ENCODE data around the gene ARF3. TPM values are rescaled to one million over a fixed set of nuclear protein-coding genes. Genes with fewer than 3 reads are reported as not detected.

The ARF3 gene
- total RNA-seq, 1 donor = 73.5 TPM

Small RNA genes lying within 50 kb of the gene (small RNA-seq; reads per million reads assigned to genes)
- gene AC073610.1 (not detected), gene RNU6-600P (not detected), gene RNU6-940P (not detected)

Other genes starting within 250 kb of the ARF3 start
- gene CCNT1, start 240.8 kb downstream of the ARF3 start, total RNA-seq = 36.9 TPM
- gene ADCY6, start 168.4 kb downstream of the ARF3 start, total RNA-seq = 44.7 TPM
- gene CACNB3, start 139.0 kb downstream of the ARF3 start, total RNA-seq = 9.2 TPM
- gene DDX23, start 105.3 kb downstream of the ARF3 start, total RNA-seq = 58.7 TPM
- 1.9 TPM for gene RND1, start 91.6 kb downstream of the ARF3 start, total RNA-seq
- gene FKBP11, start 32.0 kb downstream of the ARF3 start, total RNA-seq = 8.6 TPM
- gene WNT10B, start 14.2 kb upstream of the ARF3 start, total RNA-seq = under 0.01 TPM
- gene WNT1, start 20.8 kb upstream of the ARF3 start, total RNA-seq = not detected
- 0.81 TPM for gene DDN, start 41.9 kb upstream of the ARF3 start, total RNA-seq
- 38.0 TPM for gene PRKAG1, start 61.3 kb upstream of the ARF3 start, total RNA-seq
- 54.7 TPM for gene KMT2D, start 103.3 kb upstream of the ARF3 start, total RNA-seq
- gene RHEBL1, start 112.5 kb upstream of the ARF3 start, total RNA-seq = 2.7 TPM
- 0.81 TPM for gene DHH, start 137.3 kb upstream of the ARF3 start, total RNA-seq
- gene LMBR1L, start 153.4 kb upstream of the ARF3 start, total RNA-seq = 112 TPM
- gene TUBA1B, start 173.9 kb upstream of the ARF3 start, total RNA-seq = 1,377 TPM
- 804 TPM for gene TUBA1A, start 231.6 kb upstream of the ARF3 start, total RNA-seq

All from hematopoietic multipotent progenitor cell (in vitro differentiated cells).